Suprapubic skin (tissue), 4 donors: Measurements from ENCODE around the gene CSNK1A1L.

ENCODE experiments used
- POLR2A ChIP-seq, 2 donors: fragments of 450-650 bp; IDR thresholded peaks; one replicate each; pipeline ENCODE4 v1.6.1; 2017; ENCODE audit warnings: antibody characterized with exemption in 2 of 2, mild to moderate bottlenecking in 2 of 2, moderate library complexity in 2 of 2
- POLR2AphosphoS5 ChIP-seq, 3 donors: sonication (generic); formaldehyde crosslinking; IDR thresholded peaks; one replicate each; pipeline ENCODE4 v1.6.1; 2017; ENCODE audit warnings: antibody characterized with exemption in 3 of 3

DNA sequence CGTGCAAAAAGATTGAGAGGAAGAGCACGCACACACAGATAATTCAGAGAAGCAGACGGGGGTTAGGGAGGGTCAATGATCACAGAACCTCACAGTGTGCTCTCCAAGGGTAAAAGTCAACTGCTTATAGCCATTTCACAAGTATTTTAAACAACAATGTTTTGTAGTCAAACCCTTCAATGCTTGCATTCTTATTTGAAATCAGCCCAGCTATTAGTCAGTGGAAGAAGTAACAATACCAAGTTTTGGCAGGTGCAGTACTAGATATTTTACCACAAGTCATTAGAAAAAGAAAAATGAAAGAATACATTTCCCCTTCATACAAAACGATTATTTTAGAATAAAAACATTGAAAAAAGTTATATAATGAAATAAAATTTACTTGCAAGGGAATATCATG, 2.6 kb downstream of the CSNK1A1L start:
- no peak for TF ChIP-seq POLR2AphosphoS5 (IDR thresholded peaks at IDR 0.05)
- TF ChIP-seq POLR2A (IDR thresholded peaks at IDR 0.05): no peak
